Measurements from ENCODE around the gene BARX1.

The BARX1 gene

DNA sequence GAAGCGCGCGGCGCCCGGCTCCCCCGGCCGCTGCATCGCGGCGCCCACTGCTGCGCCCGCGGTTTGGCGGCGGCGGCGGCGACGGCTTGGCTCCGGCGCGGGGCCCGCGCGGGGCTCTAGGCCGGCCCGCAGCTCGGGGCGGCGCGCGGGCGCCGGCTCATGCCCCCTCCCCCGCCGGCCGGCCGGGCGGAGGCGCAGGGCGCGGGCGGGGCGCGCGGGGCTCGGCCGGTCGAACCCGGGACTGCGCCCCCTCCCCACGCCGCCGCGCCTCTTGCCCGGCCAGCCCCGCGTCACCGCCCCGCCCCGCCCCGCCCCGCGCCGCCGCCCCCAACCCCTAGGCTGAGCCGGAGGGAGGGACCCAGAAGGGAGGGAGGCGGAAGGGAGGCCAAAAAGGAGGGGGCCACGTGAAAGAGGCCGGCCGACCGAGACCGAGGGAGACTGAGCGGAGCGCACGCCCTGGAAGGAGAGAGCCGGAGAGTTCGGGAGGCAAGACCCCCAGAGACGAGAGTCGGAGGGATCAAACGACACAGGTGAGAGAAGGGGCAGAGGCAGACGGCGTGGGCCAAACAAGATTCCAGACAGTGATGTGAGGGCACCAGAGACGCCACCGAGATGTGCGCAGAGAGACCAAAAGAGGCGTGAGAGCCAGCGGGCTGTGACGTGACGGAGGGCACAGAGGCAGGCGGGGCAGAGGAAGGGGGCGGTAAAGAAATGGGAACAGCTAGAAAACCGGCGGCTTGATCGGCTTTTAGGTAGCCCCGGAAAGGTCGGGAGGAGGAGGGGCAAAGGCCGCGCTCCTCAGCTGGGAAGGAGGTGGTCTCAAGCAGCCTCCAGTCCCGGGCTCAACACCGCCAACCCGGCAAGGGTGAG, at the start of gene BARX1:
Gene BARX1, minus strand, starts transcription at position 245 of the 870 bp plus-strand sequence. Its CDS starts 209 bp downstream, at position 36.
- Mint-ChIP-seq H3K4me3 (peak within 1 kb of the TSS; percentile 67), H3K36me3 (ENCODE audit: low read depth) (no peaks in the 10 kb centered on the region), H3K9me3 (no peaks in the 10 kb centered on the region), H3K27ac (no peak within 1 kb of the TSS), H3K27me3 (peaks cover 74% of the 10 kb centered on the region), H3K4me1 (ENCODE audit: low read depth) (peaks cover 64% of the 10 kb centered on the region)

DNA sequence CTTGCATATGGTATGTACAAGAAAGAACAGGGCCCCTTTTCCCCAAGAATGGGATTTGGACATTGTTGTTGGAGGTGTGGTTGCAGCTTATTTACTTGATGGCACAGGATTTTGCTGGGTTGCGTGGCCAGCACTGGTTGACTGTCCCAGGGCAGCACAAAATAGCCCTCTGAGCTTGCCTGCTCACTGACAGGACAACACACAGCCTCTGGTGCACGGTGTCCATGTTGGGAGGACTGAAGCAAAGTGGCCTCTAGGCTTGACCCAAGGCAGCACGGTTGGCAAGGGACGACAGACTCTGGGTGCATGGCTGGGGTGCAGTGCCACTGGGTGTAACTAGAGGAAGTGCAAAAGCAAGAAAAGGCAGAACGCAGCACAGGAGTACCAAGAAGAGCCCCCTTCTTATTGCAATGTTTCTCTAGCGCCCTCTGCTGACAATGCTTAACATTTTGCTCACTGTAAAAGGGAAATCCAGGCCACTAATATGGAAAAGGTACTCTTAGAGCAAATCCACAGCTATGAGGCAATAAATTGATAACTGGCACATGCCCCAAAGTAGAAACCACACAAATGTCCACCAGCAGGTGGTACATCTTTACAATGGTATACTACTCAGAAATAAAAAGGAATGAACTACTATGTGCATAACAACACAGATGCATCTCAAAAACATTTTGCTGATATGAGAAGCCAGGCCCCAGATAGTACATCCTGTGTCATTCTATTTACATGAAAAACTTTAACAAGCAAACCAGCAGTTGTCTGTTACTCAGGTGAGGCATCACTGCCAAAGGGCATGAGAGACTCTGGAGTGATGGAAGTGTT, 47.4 kb upstream of the BARX1 start:
- H3K4me1 Mint-ChIP-seq (ENCODE audit: low read depth), result no peaks in the 10 kb centered on the region
- H3K9me3 Mint-ChIP-seq, result no peaks in the 10 kb centered on the region
- H3K36me3 Mint-ChIP-seq (ENCODE audit: low read depth), result no peaks in the 10 kb centered on the region
- H3K27me3 Mint-ChIP-seq, result peaks cover 9% of the 10 kb centered on the region
- no peak overlapping the region for H3K4me3 Mint-ChIP-seq
- H3K27ac Mint-ChIP-seq, result no peak overlapping the region

- no peaks in the 10 kb centered on the region for H3K4me1 Mint-ChIP-seq (ENCODE audit: low read depth)
Observed at GRCh38 chr9:93996863-93997262, 41.7 kb upstream of the BARX1 start.

GRCh38 chr9:93996367-93996766, 41.2 kb upstream of the BARX1 start:
- Mint-ChIP-seq H3K4me3 (no peak overlapping the region), H3K36me3 (ENCODE audit: low read depth) (no peaks in the 10 kb centered on the region), H3K27me3 (peaks cover 19% of the 10 kb centered on the region)

More at GRCh38 chr9:93996863-93997262, 41.7 kb upstream of the BARX1 start:
- Mint-ChIP-seq H3K4me3 (no peak overlapping the region), H3K27ac (no peak overlapping the region), H3K36me3 (ENCODE audit: low read depth) (no peaks in the 10 kb centered on the region), H3K9me3 (no peaks in the 10 kb centered on the region), H3K27me3 (peaks cover 19% of the 10 kb centered on the region)

DNA sequence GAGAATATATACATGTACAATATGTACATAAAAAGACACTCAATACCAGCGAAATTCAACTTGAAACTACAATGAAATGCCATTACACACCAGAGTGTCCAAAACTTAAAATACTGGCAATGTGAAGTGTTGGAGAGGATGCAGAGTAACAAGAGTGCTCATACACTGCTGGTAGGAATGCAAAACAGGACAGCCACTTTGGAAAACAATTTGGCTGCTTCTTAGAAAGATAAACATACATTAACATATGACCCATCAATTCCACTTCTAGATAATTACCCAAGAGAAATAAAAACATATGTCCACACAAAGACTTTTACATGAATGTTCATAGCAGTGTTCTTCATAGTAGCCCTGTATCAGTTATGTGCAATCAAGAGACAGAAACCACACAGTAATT, 39.4 kb upstream of the BARX1 start:
- Mint-ChIP-seq H3K9me3 (peaks cover 14% of the 10 kb centered on the region), H3K4me3 (no peak overlapping the region), H3K36me3 (ENCODE audit: low read depth) (no peaks in the 10 kb centered on the region), H3K4me1 (ENCODE audit: low read depth) (no peaks in the 10 kb centered on the region), H3K27me3 (peaks cover 28% of the 10 kb centered on the region), H3K27ac (no peak overlapping the region)

More at GRCh38 chr9:93996367-93996766, 41.2 kb upstream of the BARX1 start:
- Mint-ChIP-seq H3K27ac (no peak overlapping the region), H3K4me1 (ENCODE audit: low read depth) (no peaks in the 10 kb centered on the region), H3K9me3 (no peaks in the 10 kb centered on the region)

DNA sequence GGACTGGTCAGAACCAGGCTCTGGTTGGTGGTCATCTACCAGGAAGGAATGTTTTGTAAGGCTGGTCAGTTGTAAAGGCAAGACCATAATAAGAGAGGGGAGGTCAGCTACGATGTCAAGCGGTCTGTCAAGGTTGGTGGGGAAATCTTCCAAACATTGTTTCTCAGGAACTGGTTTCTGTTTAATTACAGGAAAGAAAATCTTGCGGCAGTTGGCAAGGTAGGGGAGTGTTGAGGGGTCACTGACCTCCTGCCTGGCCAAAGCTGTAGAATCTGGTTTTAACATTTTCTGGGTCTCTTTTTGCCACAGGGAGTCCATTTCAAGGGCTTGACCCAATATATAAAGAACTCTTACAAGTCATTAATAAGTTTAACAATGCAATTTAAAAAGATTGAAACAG, 39.0 kb upstream of the BARX1 start:
- peaks cover 28% of the 10 kb centered on the region for H3K27me3 Mint-ChIP-seq

DNA sequence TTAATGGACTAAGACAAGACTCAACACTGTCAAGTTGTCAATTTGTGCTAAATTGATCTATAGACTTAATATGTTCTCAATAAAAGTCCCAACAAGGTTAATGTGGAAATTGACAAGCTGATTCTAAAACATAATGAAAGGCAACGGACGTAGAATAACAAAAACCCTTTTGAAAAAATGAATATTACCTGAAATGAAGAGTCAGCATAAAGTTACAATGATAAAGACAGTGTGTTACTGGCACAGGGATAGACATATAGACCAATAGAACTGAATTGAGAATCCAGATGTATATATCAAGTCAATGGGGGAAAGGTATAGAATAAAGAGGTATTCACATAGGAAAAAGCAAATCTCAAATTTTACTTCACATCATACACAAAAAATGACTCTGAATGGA, 37.7 kb upstream of the BARX1 start:
- peaks cover 27% of the 10 kb centered on the region for H3K27me3 Mint-ChIP-seq
- no peak overlapping the region for H3K27ac Mint-ChIP-seq
- H3K9me3 Mint-ChIP-seq, result peaks cover 15% of the 10 kb centered on the region
- no peaks in the 10 kb centered on the region for H3K4me1 Mint-ChIP-seq (ENCODE audit: low read depth)
- no peak overlapping the region for H3K4me3 Mint-ChIP-seq
- H3K36me3 Mint-ChIP-seq (ENCODE audit: low read depth), result no peaks in the 10 kb centered on the region

More for the DNA sequence above, 39.0 kb upstream of the BARX1 start:
- no peaks in the 10 kb centered on the region for H3K4me1 Mint-ChIP-seq (ENCODE audit: low read depth)
- H3K27ac Mint-ChIP-seq, result no peak overlapping the region
- H3K9me3 Mint-ChIP-seq, result peaks cover 15% of the 10 kb centered on the region
- H3K36me3 Mint-ChIP-seq (ENCODE audit: low read depth), result no peaks in the 10 kb centered on the region
- no peak overlapping the region for H3K4me3 Mint-ChIP-seq

- Mint-ChIP-seq H3K4me1 (ENCODE audit: low read depth) (no peaks in the 10 kb centered on the region), H3K36me3 (ENCODE audit: low read depth) (no peaks in the 10 kb centered on the region), H3K9me3 (peaks cover 31% of the 10 kb centered on the region), H3K4me3 (no peak overlapping the region), H3K27ac (no peak overlapping the region), H3K27me3 (peaks cover 32% of the 10 kb centered on the region)
Observed at GRCh38 chr9:93990448-93990847, 35.3 kb upstream of the BARX1 start.

DNA sequence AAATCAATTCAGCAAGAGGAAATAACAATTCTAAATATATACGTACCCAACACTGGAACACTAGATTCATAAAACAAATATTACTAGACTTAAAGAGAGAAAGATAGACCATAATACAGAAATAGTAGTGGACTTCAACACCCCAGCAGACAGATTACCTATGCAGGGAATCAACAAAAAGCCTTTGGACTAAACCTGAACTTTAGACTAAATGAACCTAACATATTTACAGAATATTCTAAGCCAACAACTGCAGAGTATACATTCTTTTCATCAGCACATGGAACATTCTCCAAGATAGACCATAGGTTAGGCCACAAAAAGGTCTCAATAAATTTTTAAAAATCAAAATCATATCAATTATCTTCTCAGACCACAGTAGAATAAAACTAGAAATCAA, 32.9 kb upstream of the BARX1 start:
- no peaks in the 10 kb centered on the region for H3K36me3 Mint-ChIP-seq (ENCODE audit: low read depth)
- H3K27ac Mint-ChIP-seq, result no peak overlapping the region
- peaks cover 31% of the 10 kb centered on the region for H3K9me3 Mint-ChIP-seq
- no peaks in the 10 kb centered on the region for H3K4me1 Mint-ChIP-seq (ENCODE audit: low read depth)
- peaks cover 33% of the 10 kb centered on the region for H3K27me3 Mint-ChIP-seq
- no peak overlapping the region for H3K4me3 Mint-ChIP-seq

DNA sequence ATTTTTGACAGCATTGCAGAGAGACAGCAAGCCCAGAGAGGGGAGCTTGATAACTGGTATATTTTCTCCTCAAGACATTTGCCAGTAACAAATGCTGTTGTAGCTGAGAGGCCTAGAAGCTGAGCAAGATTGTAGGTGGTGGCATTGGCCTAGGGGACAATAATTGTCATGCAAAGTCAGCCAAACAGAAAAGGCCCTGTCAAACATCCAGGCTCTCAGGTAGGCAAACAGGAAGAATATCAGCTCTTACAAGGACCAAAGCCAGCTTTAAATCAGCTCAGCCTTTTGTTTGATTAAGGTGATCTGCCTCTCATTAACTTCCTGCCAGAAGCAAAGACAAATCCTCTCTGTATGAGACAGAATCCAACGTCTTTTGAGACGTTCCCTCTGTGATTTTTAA, 29.7 kb upstream of the BARX1 start:
- Mint-ChIP-seq H3K4me1 (ENCODE audit: low read depth) (no peaks in the 10 kb centered on the region), H3K36me3 (ENCODE audit: low read depth) (no peaks in the 10 kb centered on the region), H3K27ac (no peak overlapping the region), H3K27me3 (peaks cover 32% of the 10 kb centered on the region), H3K9me3 (peaks cover 20% of the 10 kb centered on the region), H3K4me3 (no peak overlapping the region)

- H3K27me3 Mint-ChIP-seq, result peaks cover 37% of the 10 kb centered on the region
- no peak overlapping the region for H3K4me3 Mint-ChIP-seq
- H3K9me3 Mint-ChIP-seq, result peaks cover 15% of the 10 kb centered on the region
- no peaks in the 10 kb centered on the region for H3K4me1 Mint-ChIP-seq (ENCODE audit: low read depth)
- H3K27ac Mint-ChIP-seq, result no peak overlapping the region
- H3K36me3 Mint-ChIP-seq (ENCODE audit: low read depth), result no peaks in the 10 kb centered on the region
Observed at GRCh38 chr9:93983875-93984274, 28.7 kb upstream of the BARX1 start.

DNA sequence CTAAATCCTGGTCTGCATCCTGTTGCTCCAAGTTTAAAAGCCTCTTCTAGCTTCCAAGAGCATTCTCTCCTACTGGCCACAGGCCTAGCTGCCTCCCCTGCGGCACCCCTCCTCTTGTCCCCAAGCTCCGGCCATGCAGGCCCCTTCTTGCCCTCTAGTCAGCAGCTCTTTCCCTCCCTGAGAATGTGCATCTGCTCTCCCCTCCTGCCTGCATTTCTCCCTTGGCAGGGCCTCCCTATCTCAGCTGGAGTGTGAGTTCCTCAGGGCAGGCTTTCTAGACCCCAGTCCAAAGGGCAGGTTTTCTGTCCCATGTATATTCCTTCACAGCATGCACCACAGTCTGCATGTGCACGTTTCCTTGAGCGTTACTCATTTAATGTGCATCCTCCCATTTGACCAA, 24.6 kb upstream of the BARX1 start:
- H3K9me3 Mint-ChIP-seq, result no peaks in the 10 kb centered on the region
- H3K36me3 Mint-ChIP-seq (ENCODE audit: low read depth), result no peaks in the 10 kb centered on the region
- no peak overlapping the region for H3K27ac Mint-ChIP-seq

DNA sequence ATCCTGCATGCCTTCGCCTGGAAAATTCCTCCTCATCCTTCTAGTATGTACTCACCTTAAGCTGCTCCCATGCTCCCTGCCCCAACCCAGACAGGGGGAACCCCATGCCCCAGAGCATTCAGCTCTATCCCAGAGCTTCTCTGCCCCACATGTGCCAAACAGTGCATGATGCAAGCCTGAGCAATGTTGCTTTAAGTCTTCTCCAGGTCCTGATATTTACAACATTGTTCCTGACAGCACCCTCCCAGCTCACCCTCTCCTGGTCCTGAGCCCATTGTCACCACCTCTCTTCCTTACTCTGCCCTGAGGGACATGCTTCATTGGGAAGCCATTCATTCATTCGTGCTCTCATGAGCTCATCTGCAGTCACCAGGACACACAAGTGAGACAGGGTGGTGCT, 23.4 kb upstream of the BARX1 start:
- Mint-ChIP-seq H3K36me3 (ENCODE audit: low read depth) (no peaks in the 10 kb centered on the region), H3K9me3 (peaks cover under 1% of the 10 kb centered on the region), H3K4me3 (no peak overlapping the region), H3K4me1 (ENCODE audit: low read depth) (no peaks in the 10 kb centered on the region), H3K27me3 (peaks cover 32% of the 10 kb centered on the region), H3K27ac (no peak overlapping the region)

More for the DNA sequence above, 24.6 kb upstream of the BARX1 start:
- Mint-ChIP-seq H3K4me1 (ENCODE audit: low read depth) (no peaks in the 10 kb centered on the region), H3K4me3 (no peak overlapping the region), H3K27me3 (peaks cover 40% of the 10 kb centered on the region)

GRCh38 chr9:93976973-93977372, 21.8 kb upstream of the BARX1 start:
- H3K27ac Mint-ChIP-seq, result no peak overlapping the region
- no peak overlapping the region for H3K4me3 Mint-ChIP-seq
- no peaks in the 10 kb centered on the region for H3K36me3 Mint-ChIP-seq (ENCODE audit: low read depth)
- no peaks in the 10 kb centered on the region for H3K4me1 Mint-ChIP-seq (ENCODE audit: low read depth)
- H3K27me3 Mint-ChIP-seq, result peaks cover 28% of the 10 kb centered on the region
- peaks cover 8% of the 10 kb centered on the region for H3K9me3 Mint-ChIP-seq

- Mint-ChIP-seq H3K9me3 (peaks cover 8% of the 10 kb centered on the region), H3K36me3 (ENCODE audit: low read depth) (no peaks in the 10 kb centered on the region), H3K27me3 (peaks cover 21% of the 10 kb centered on the region), H3K4me3 (no peak overlapping the region), H3K27ac (no peak overlapping the region), H3K4me1 (ENCODE audit: low read depth) (no peaks in the 10 kb centered on the region)
Observed at GRCh38 chr9:93976081-93976480, 20.9 kb upstream of the BARX1 start.

Measured in stimulated activated naive CD8-positive, alpha-beta T cell treated with anti-CD3 and anti-CD28 coated beads, Interleukin-15, Interleukin-2, amounts not matched to agents 100 ng/mL and 50 ng/mL, for 24 hours (primary cell).